Kidney (tissue), 14 donors: ENCODE results near the gene NSUN2. TPM values are rescaled to one million over a fixed set of nuclear protein-coding genes. Genes with fewer than 3 reads are reported as not detected.

ENCODE experiments used
- DNase-seq, 5 donors: peaks; one replicate each; pipeline ENCODE4 v3.0.0-alpha.2; 2013 to 2020
- FAIRE-seq: peaks from 2 replicates; lab custom pipeline; 2012; peaks lifted over from hg19 to GRCh38; lab: Jason Lieb, UNC
- H3K27ac ChIP-seq, 2 donors: one replicate each; pipeline ENCODE4 v1.7.0; 2013; ENCODE audit warnings: low read depth in 2 of 2, low read length in 2 of 2, inconsistent platforms in 1 of 2
- H3K27me3 ChIP-seq: one replicate; pipeline ENCODE4 v1.7.1; 2013; ENCODE audit warnings: low read length, inconsistent platforms; ENCODE audit not compliant: control insufficient read depth, insufficient read depth
- H3K36me3 ChIP-seq, 3 donors: one replicate each; pipeline versions ENCODE4 v1.7.0 to v1.7.1; 2013; ENCODE audit warnings: low read length in 3 of 3, control low read depth in 1 of 3, inconsistent platforms in 1 of 3; ENCODE audit not compliant: insufficient read depth in 3 of 3, control insufficient read depth in 2 of 3
- H3K4me1 ChIP-seq, 3 donors: one replicate each; pipeline versions ENCODE4 v1.7.0 to v1.7.1; 2013; ENCODE audit warnings: low read length in 3 of 3, inconsistent platforms in 1 of 3, low read depth in 1 of 3; ENCODE audit not compliant: control insufficient read depth in 2 of 3, insufficient read depth in 2 of 3
- H3K4me3 ChIP-seq, 3 donors: one replicate each; pipeline versions ENCODE4 v1.7.0 to v1.8.1; 2013; ENCODE audit warnings: low read length in 3 of 3, control low read depth in 1 of 3, inconsistent platforms in 1 of 3
- H3K9ac ChIP-seq, 3 donors: one replicate each; pipeline versions ENCODE4 v1.7.0 to v1.7.1; 2013; ENCODE audit warnings: low read length in 3 of 3, control low read depth in 1 of 3, inconsistent platforms in 1 of 3
- H3K9me3 ChIP-seq, 3 donors: one replicate each; pipeline versions ENCODE4 v1.7.0 to v1.7.1; 2013; ENCODE audit warnings: low read length in 3 of 3, control low read depth in 1 of 3, inconsistent platforms in 1 of 3; ENCODE audit not compliant: control insufficient read depth in 2 of 3, insufficient read depth in 1 of 3
- intact Hi-C: fragments of 100-400 bp; cut with DNase I; formaldehyde crosslinking; loops from one replicate; pipeline ENCODE4 v1.11.1; 2022
- polyA plus RNA-seq: library from polyadenylated mRNA; stranded (reverse); fragments of 350-450 nt; fragmentation: Illumina TruSeq; extraction: RNeasy Lipid Tissue Mini Kit (QIAGEN cat#74804); gene quantifications from one replicate; pipeline ENCODE4 v1.2.3, GENCODE V29; 2014; ENCODE audit warnings: low read depth, low replicate concordance; ENCODE audit not compliant: insufficient read depth
- total RNA-seq: library from RNA; stranded (reverse); fragmentation: NEBNext Ultra II Directional; extraction: Animal tissue kit (Norgen Biotek cat#: 25700); gene quantifications from one replicate; pipeline ENCODE4 v1.2.1, GENCODE V29; 2021
- TF ChIP-seq, protein P1 (sequence below): IDR thresholded peaks from 3 replicates; pipeline ENCODE4 v1.5.1; 2012; ENCODE audit warnings: mild to moderate bottlenecking, moderate library complexity, borderline replicate concordance; ENCODE audit not compliant: insufficient read depth; ENCODE audit errors: extremely low read depth
- donor health status: control.
- donor health status: control.
- donor health status: control.
- donor health status: control.
- donor health status: control.
- donor health status: DM: yes; HTN: yes; CAD: no.
- donor health status: Normal renal cell carcinoma (clear cell type).

NSUN2 gene
- total and polyA plus RNA-seq, 2 donors from 2014 or later = 16.9 to 48.9 TPM

DNA sequence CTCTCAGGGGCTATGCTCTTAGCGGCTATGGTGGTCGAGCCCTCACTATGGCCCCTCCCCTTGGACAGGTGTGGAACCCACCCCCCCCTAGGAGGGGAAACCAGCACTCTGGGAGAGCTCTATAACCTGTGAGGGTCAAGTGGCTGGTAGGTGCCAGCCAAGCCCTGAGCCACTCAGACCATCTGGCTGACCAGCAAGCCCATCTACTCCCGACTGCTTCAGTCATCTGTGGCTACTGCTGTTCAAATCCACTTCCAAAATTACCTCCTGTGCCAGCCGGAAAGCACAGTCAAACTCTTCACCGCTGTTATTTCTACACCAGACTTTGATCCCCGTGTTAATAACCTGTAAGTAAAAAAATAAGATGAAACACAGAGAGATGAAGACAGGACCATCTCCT, 28.5 kb downstream of the NSUN2 start:
- TF ChIP-seq, protein P1, sequence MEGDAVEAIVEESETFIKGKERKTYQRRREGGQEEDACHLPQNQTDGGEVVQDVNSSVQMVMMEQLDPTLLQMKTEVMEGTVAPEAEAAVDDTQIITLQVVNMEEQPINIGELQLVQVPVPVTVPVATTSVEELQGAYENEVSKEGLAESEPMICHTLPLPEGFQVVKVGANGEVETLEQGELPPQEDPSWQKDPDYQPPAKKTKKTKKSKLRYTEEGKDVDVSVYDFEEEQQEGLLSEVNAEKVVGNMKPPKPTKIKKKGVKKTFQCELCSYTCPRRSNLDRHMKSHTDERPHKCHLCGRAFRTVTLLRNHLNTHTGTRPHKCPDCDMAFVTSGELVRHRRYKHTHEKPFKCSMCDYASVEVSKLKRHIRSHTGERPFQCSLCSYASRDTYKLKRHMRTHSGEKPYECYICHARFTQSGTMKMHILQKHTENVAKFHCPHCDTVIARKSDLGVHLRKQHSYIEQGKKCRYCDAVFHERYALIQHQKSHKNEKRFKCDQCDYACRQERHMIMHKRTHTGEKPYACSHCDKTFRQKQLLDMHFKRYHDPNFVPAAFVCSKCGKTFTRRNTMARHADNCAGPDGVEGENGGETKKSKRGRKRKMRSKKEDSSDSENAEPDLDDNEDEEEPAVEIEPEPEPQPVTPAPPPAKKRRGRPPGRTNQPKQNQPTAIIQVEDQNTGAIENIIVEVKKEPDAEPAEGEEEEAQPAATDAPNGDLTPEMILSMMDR = no peak
- no peaks in the 10 kb centered on the region for H3K27me3 ChIP-seq
- no peak overlapping the region for H3K4me3 ChIP-seq
- DNase-seq (no peak), FAIRE-seq (no peak)
- H3K9me3 ChIP-seq = no peaks in the 10 kb centered on the region
- no peak overlapping the region for H3K9ac ChIP-seq
- intact Hi-C loops = no loop called here
- H3K36me3 ChIP-seq = peaks cover 8 to 66% (median 50%) of the 10 kb centered on the region in 3 donors
- H3K27ac ChIP-seq = no peak overlapping the region
- no peaks in the 10 kb centered on the region for H3K4me1 ChIP-seq

GRCh38 chr5:6603643-6604042, 29.2 kb downstream of the NSUN2 start:
- Histone ChIP-seq H3K27ac (no peak overlapping the region), H3K9me3 (no peaks in the 10 kb centered on the region), H3K9ac (no peak overlapping the region), H3K36me3 (peaks cover 8 to 60% (median 48%) of the 10 kb centered on the region in 3 donors), H3K4me1 (no peaks in the 10 kb centered on the region), H3K4me3 (no peak overlapping the region), H3K27me3 (no peaks in the 10 kb centered on the region)
- FAIRE-seq (no peak), DNase-seq (no peak)
- intact Hi-C loops = no loop called here
- TF ChIP-seq, protein P1 = no peak

- TF ChIP-seq, protein P1 = no peak
- H3K36me3 ChIP-seq = peaks cover 5 to 54% (median 48%) of the 10 kb centered on the region in 3 donors
- H3K27ac ChIP-seq = no peak overlapping the region
- H3K4me3 ChIP-seq = no peak overlapping the region
- intact Hi-C loops = no loop called here
- H3K4me1 ChIP-seq = no peaks in the 10 kb centered on the region
- H3K9me3 ChIP-seq = no peaks in the 10 kb centered on the region
- DNase-seq = no peak
- no peaks in the 10 kb centered on the region for H3K27me3 ChIP-seq
- H3K9ac ChIP-seq = no peak overlapping the region
- FAIRE-seq = no peak
Measured at GRCh38 chr5:6602441-6602840, 30.4 kb downstream of the NSUN2 start.

DNA sequence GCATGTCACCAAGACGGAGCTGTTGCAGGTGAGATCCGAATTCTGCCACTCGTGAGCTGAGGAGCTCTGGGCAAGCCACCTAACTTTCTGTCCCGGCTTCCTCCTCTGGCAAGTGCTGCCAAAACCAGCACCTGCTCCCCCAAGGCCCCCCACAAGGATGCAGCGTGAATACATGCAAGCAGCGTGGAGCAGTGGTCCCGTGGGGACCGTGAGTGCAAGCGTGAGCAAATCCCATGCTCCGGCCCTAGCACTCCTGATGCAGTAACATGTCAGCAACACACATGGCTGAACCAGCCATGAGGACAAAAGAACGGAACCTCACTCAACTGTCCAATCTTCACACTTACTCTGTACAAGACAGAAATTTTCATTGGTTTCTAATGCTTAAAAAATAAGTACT, 31.0 kb downstream of the NSUN2 start:
- H3K4me3 ChIP-seq = no peak overlapping the region
- DNase-seq = no peak
- no peak overlapping the region for H3K27ac ChIP-seq
- intact Hi-C loops = no loop called here
- H3K9me3 ChIP-seq = no peaks in the 10 kb centered on the region
- H3K4me1 ChIP-seq = no peaks in the 10 kb centered on the region
- no peaks in the 10 kb centered on the region for H3K27me3 ChIP-seq
- TF ChIP-seq, protein P1 = no peak
- FAIRE-seq = no peak
- H3K36me3 ChIP-seq = peaks cover 3 to 50% (median 44%) of the 10 kb centered on the region in 3 donors
- no peak overlapping the region for H3K9ac ChIP-seq
